K562 (cell line): ENCODE measurements around the gene RIPPLY3. TPM values are rescaled to one million over a fixed set of nuclear protein-coding genes. Genes with fewer than 3 reads are reported as not detected.

Source experiments
- BACH1 ChIP-seq: fragments of 200-800 bp; sonication (Bioruptor generic); IDR thresholded peaks from 2 replicates; pipeline ENCODE4 v1.6.1; 2016; ENCODE audit warnings: missing genetic modification characterization, missing compliant biosample characterization
- CEBPG ChIP-seq, 3 experiments: fragments of 200-800 bp in 1 of 3; sonication (Bioruptor generic) in 1 of 3; sonication (generic) in 1 of 3; formaldehyde crosslinking in 1 of 3; IDR thresholded peaks in 2 of 3; conservative IDR thresholded peaks in 1 of 3; 2 replicates each; pipeline versions ENCODE4 v1.6.1 to v1.8.0; 2016 to 2022; ENCODE audit warnings: missing compliant biosample characterization in 2 of 3, missing genetic modification characterization in 2 of 3, mild to moderate bottlenecking in 1 of 3, missing genetic modification reagents in 1 of 3
- DLX4 ChIP-seq: fragments of 250-450 bp; sonication (Bioruptor Pico); IDR thresholded peaks from 2 replicates; pipeline ENCODE4 v1.6.1; 2021; ENCODE audit warnings: mild to moderate bottlenecking
- E2F5 ChIP-seq: sonication (generic); formaldehyde crosslinking; IDR thresholded peaks from 2 replicates; pipeline ENCODE4 v1.8.0; 2022; ENCODE audit warnings: mild to moderate bottlenecking, missing genetic modification reagents
- FOXA1 ChIP-seq: fragments of 450-650 bp; IDR thresholded peaks from 2 replicates; pipeline ENCODE4 v1.6.1; 2016; ENCODE audit warnings: mild to moderate bottlenecking, borderline replicate concordance
- HIVEP1 ChIP-seq: fragments of 250-450 bp; sonication (Bioruptor Pico); IDR thresholded peaks from 2 replicates; pipeline ENCODE4 v1.4.0; 2020; ENCODE audit warnings: mild to moderate bottlenecking
- HOMEZ ChIP-seq: fragments of 250-450 bp; sonication (Bioruptor Pico); IDR thresholded peaks from 2 replicates; pipeline ENCODE4 v1.4.0; 2020; ENCODE audit warnings: mild to moderate bottlenecking, moderate library complexity
- KAT7 ChIP-seq: sonication (generic); formaldehyde crosslinking; IDR thresholded peaks from 2 replicates; pipeline ENCODE4 v1.8.0; 2022; ENCODE audit warnings: missing genetic modification reagents, mild to moderate bottlenecking, borderline replicate concordance
- KLF13 ChIP-seq: fragments of 450-650 bp; IDR thresholded peaks from 2 replicates; pipeline ENCODE4 v1.6.1; 2016; ENCODE audit warnings: missing genetic modification characterization, low read depth, mild to moderate bottlenecking, missing compliant biosample characterization, moderate library complexity, borderline replicate concordance
- MED1 ChIP-seq: sonication (generic); formaldehyde crosslinking; IDR thresholded peaks from 2 replicates; pipeline ENCODE4 v1.8.1; 2023; ENCODE audit warnings: missing genetic modification reagents, borderline replicate concordance
- PRDM10 ChIP-seq: fragments of 450-650 bp; IDR thresholded peaks from 2 replicates; pipeline ENCODE4 v1.6.1; 2018; ENCODE audit not compliant: partially characterized antibody
- SIRT6 ChIP-seq: IDR thresholded peaks from one replicate; pipeline ENCODE4 v1.6.1; 2012; ENCODE audit warnings: low read depth, mild to moderate bottlenecking, control low read depth, inconsistent platforms, low read length, moderate library complexity
- SMARCA4 ChIP-seq: fragments of 450-650 bp; IDR thresholded peaks from 2 replicates; pipeline ENCODE4 v1.6.1; 2016
- TEAD2 ChIP-seq: fragments of 450-650 bp; IDR thresholded peaks from 2 replicates; pipeline ENCODE4 v1.6.1; 2016; ENCODE audit warnings: missing genetic modification characterization, control low read depth, missing compliant biosample characterization
- U2AF2 ChIP-seq: fragments of 200-400 bp; formaldehyde crosslinking; optimal IDR thresholded peaks from 2 replicates; pipeline ENCODE3; 2017; ENCODE audit warnings: low read depth, mild to moderate bottlenecking, low read length
- ZNF224 ChIP-seq: sonication (generic); formaldehyde crosslinking; IDR thresholded peaks from 2 replicates; pipeline ENCODE4 v1.8.0; 2022; ENCODE audit warnings: mild to moderate bottlenecking, missing genetic modification reagents
- ZNF347 ChIP-seq: fragments of 450-650 bp; formaldehyde crosslinking; IDR thresholded peaks from 2 replicates; pipeline ENCODE4 v1.4.0; 2020; ENCODE audit warnings: low read depth, mild to moderate bottlenecking, moderate library complexity
- ZNF655 ChIP-seq: fragments of 250-450 bp; sonication (Bioruptor Pico); IDR thresholded peaks from 2 replicates; pipeline ENCODE4 v1.5.0; 2021
- ZNF830 ChIP-seq: fragments of 250-450 bp; sonication (Bioruptor Pico); IDR thresholded peaks from 2 replicates; pipeline ENCODE4 v1.5.0; 2021; ENCODE audit warnings: mild to moderate bottlenecking
- polyA plus RNA-seq, 8 experiments: library from polyadenylated mRNA; depleted of rRNA in 4 of 8; stranded (reverse) in 5 of 8; unstranded in 3 of 8; fragments of >200 nt; fragmentation: Nextera tagmentation in 2 of 8; fragmentation: Illumina TruSeq in 1 of 8; extraction: Ambion mirVana in 2 of 8; extraction: Trizol in 1 of 8; gene quantifications; 2 replicates each; pipeline versions ENCODE4 v1.2.1 to v1.2.3, GENCODE V29; 2011 to 2014; ENCODE audit warnings: inconsistent platforms in 1 of 8, missing spikeins in 1 of 8
- total RNA-seq, 7 experiments: library from RNA; depleted of rRNA in 6 of 7; stranded (reverse); fragments of >200 nt in 6 of 7; fragmentation: Illumina TruSeq in 2 of 7; extraction: Trizol in 2 of 7; gene quantifications; 2 replicates each; pipeline versions ENCODE4 v1.2.1 to v1.2.3, GENCODE V29; 2011 to 2021; ENCODE audit warnings: low replicate concordance in 1 of 7

The RIPPLY3 gene
- total and polyA plus RNA-seq, 9 of the 15 experiments (the other 6 are each of a cell fraction or from before 2014, with no cell fraction given): not detected

GRCh38 chr21:36976882-36977651, 29.4 kb upstream of the RIPPLY3 start (continued):
- TF ChIP-seq PRDM10: peak; percentile 54
- TF ChIP-seq HIVEP1 (CRISPR knock-in tag): no peak
- TF ChIP-seq E2F5: no peak
- TF ChIP-seq SMARCA4: no peak
- no peak for TF ChIP-seq MED1 (CRISPR knock-in tag)
- TF ChIP-seq ZNF347: no peak
- no peak for TF ChIP-seq DLX4 (CRISPR knock-in tag)
- peak; percentile 72; the same call in 1 of the 2 replicates for TF ChIP-seq ZNF655
- no peak for TF ChIP-seq ZNF224 (CRISPR knock-in tag)
- no peak for TF ChIP-seq KLF13
- peak; percentile 41; the same call in 1 of the 2 replicates for TF ChIP-seq CEBPG (CRISPR knock-in tag; IDR thresholded peaks at IDR 0.05)
- TF ChIP-seq CEBPG (tag; conservative IDR thresholded peaks at IDR 0.05 in 1 of 2, IDR thresholded peaks at IDR 0.05 in 1 of 2): peak; percentile 90 to 92
- TF ChIP-seq SIRT6: no peak
- no peak for TF ChIP-seq FOXA1
- no peak for TF ChIP-seq BACH1 (tag)
- no peak for TF ChIP-seq ZNF830 (CRISPR knock-in tag)
- no peak for TF ChIP-seq HOMEZ (CRISPR knock-in tag)
- TF ChIP-seq TEAD2: no peak
- no peak for TF ChIP-seq U2AF2
- no peak for TF ChIP-seq KAT7
